Measurements from ENCODE around the gene HGS.

GRCh38 chr17:81683584-81684441 lies at the start of gene HGS, which contains the start of gene ARL16:
- no peak for TF ChIP-seq CTCF (IDR thresholded peaks at IDR 0.05; ENCODE audit: poor library complexity)
- TF ChIP-seq EZH2phosphoT487 (IDR thresholded peaks at IDR 0.05; ENCODE audit: low read depth, severe bottlenecking, unreplicated experiment): no peak
- TF ChIP-seq EZH2 (IDR thresholded peaks at IDR 0.05; ENCODE audit: borderline replicate concordance): no peak
